Stimulated activated CD4-positive, alpha-beta T cell treated with anti-CD3 and anti-CD28 coated beads, Interleukin-12 subunit alpha, Interleukin-12 subunit beta, amount 100 ng/mL, for 48 hours (primary cell): ENCODE results near the gene C1orf159.
"Not testable (repeated sequence)": the region's sequence is repeated elsewhere in the genome, so short reads cannot be mapped to it uniquely, and the experiment has no call there.

Source experiments
- DNase-seq, 3 donors: peaks; one replicate each; pipeline ENCODE4 v3.0.0-alpha.2; 2020; ENCODE audit warnings: low read depth in 2 of 3, low spot score in 1 of 3

The C1orf159 gene

GRCh38 chr1:1115786-1116700 is at the start of gene C1orf159:
TSS of gene C1orf159 (minus strand) at chr1:1116089. CDS start at chr1:1091543, 24,546 bp downstream.
- peak; percentile 96 to 98 (median 98) for DNase-seq

- DNase-seq, result no peak
These were observed 49.6 kb upstream of the C1orf159 start for GRCh38 chr1:1165485-1165884.

- DNase-seq, result no peak
These were observed 49.0 kb upstream of the C1orf159 start for GRCh38 chr1:1164701-1165451.

- DNase-seq, result no peak
These were observed 48.4 kb upstream of the C1orf159 start for GRCh38 chr1:1164361-1164700.

GRCh38 chr1:1163538-1164070 is 47.7 kb upstream of the C1orf159 start:
- no peak for DNase-seq

GRCh38 chr1:1162597-1163537 is 47.0 kb upstream of the C1orf159 start:
- no peak for DNase-seq

- no peak for DNase-seq
These were observed 45.8 kb upstream of the C1orf159 start for GRCh38 chr1:1161683-1162079.

- DNase-seq, result no peak
These were observed 45.3 kb upstream of the C1orf159 start for GRCh38 chr1:1161078-1161682.

- DNase-seq, result no peak
These were observed 44.5 kb upstream of the C1orf159 start for GRCh38 chr1:1160281-1160930.

- no peak for DNase-seq
These were observed 42.2 kb upstream of the C1orf159 start for GRCh38 chr1:1157914-1158710.

GRCh38 chr1:1157426-1157913 is 41.6 kb upstream of the C1orf159 start:
- DNase-seq, result peak; percentile 49 to 71 (median 52)

- no peak for DNase-seq
These were observed 41.1 kb upstream of the C1orf159 start for GRCh38 chr1:1157033-1157365.

- no peak for DNase-seq
These were observed 40.5 kb upstream of the C1orf159 start for GRCh38 chr1:1156140-1157032.

- DNase-seq, result no peak
These were observed 39.4 kb upstream of the C1orf159 start for GRCh38 chr1:1155258-1155657.

- DNase-seq, result no peak
These were observed 38.0 kb upstream of the C1orf159 start for GRCh38 chr1:1153874-1154273.

- not testable (repeated sequence) for DNase-seq
These were observed 37.3 kb upstream of the C1orf159 start for GRCh38 chr1:1153215-1153614.

- not testable (repeated sequence) for DNase-seq
These were observed 36.5 kb upstream of the C1orf159 start for GRCh38 chr1:1152431-1152830.

- DNase-seq, result no peak
These were observed 35.4 kb upstream of the C1orf159 start for GRCh38 chr1:1151306-1151705.
